Activated T-helper 2 cell treated with anti-CD3 and anti-CD28 coated beads, Interferon-gamma antibody, Interleukin-2, Interleukin-4, amounts not matched to agents 10 μg/mL and 5 μg/mL and 100 μg/mL, durations not matched to agents 14 hours and 24 hours and 36 hours (primary cell): ENCODE data around the gene BORCS6. TPM values are rescaled to one million over a fixed set of nuclear protein-coding genes. Genes with fewer than 3 reads are reported as not detected.

Experiments
- total RNA-seq: library from RNA; stranded (reverse); gene quantifications from 2 replicates; pipeline ENCODE4 v1.2.3, GENCODE V29; 2022

Gene BORCS6
- total RNA-seq, 1 donor from 2014 or later: 8.0 TPM

Other genes with a start within 250 kb of the BORCS6 start
- gene GUCY2D, start 187.6 kb downstream of the BORCS6 start, total RNA-seq: not detected in 2 replicates
- gene ALOX15B, start 151.1 kb downstream of the BORCS6 start, total RNA-seq: not detected in 2 replicates
- gene ALOX12B, start 102.5 kb downstream of the BORCS6 start, total RNA-seq: 0.87 and 1.4 TPM in 2 replicates
- gene ALOXE3, start 71.7 kb downstream of the BORCS6 start, total RNA-seq: not detected in 2 replicates
- gene HES7, start 66.1 kb downstream of the BORCS6 start, total RNA-seq: 2.4 and 3.1 TPM in 2 replicates
- 41.8 and 43.2 TPM in 2 replicates for gene PER1, start 37.8 kb downstream of the BORCS6 start, total RNA-seq
- gene VAMP2, start 27.2 kb downstream of the BORCS6 start, total RNA-seq: 44.6 and 44.7 TPM in 2 replicates
- 18.7 and 25.0 TPM in 2 replicates for gene TMEM107, start 13.8 kb downstream of the BORCS6 start, total RNA-seq
- 113 TPM in 2 replicates for gene AURKB, start 20.4 kb upstream of the BORCS6 start, total RNA-seq
- gene CTC1, start 57.9 kb upstream of the BORCS6 start, total RNA-seq: 76.7 and 81.0 TPM in 2 replicates
- 165 and 174 TPM in 2 replicates for gene PFAS, start 59.1 kb upstream of the BORCS6 start, total RNA-seq
- gene RANGRF, start 98.5 kb upstream of the BORCS6 start, total RNA-seq: 61.4 and 64.1 TPM in 2 replicates
- 6.8 and 7.4 TPM in 2 replicates for gene SLC25A35, start 105.2 kb upstream of the BORCS6 start, total RNA-seq
- not detected in 2 replicates for gene ARHGEF15, start 120.1 kb upstream of the BORCS6 start, total RNA-seq
- gene ODF4, start 149.7 kb upstream of the BORCS6 start, total RNA-seq: not detected in 2 replicates
- gene RPL26, start 193.0 kb upstream of the BORCS6 start, total RNA-seq: 2,352 and 2,379 TPM in 2 replicates
- not detected in 2 replicates for gene RNF222, start 207.6 kb upstream of the BORCS6 start, total RNA-seq
- gene NDEL1, start 245.7 kb upstream of the BORCS6 start, total RNA-seq: 66.6 and 66.9 TPM in 2 replicates